GM19035 (cell line): ENCODE results near the gene TGOLN2.

Experiments
- ATAC-seq: cut with Tn5 transposase; IDR thresholded peaks from one replicate; pipeline ENCODE4 v1.9.1; 2021; ENCODE audit not compliant: unreplicated experiment

The TGOLN2 gene

GRCh38 chr2:85269959-85270358, 57.8 kb downstream of the TGOLN2 start:
- no peak for ATAC-seq
